Vagina (tissue), 2 donors: Measurements from ENCODE around the gene MAP2K2.

Experiments
- POLR2A ChIP-seq, 2 donors: fragments of 450-650 bp; IDR thresholded peaks; one replicate each; pipeline ENCODE4 v1.6.1; 2017; ENCODE audit warnings: antibody characterized with exemption in 2 of 2, mild to moderate bottlenecking in 2 of 2, moderate library complexity in 2 of 2
- POLR2AphosphoS5 ChIP-seq, 2 donors: sonication (generic); formaldehyde crosslinking; IDR thresholded peaks; one replicate each; pipeline ENCODE4 v1.9.0; 2017; ENCODE audit warnings: antibody characterized with exemption in 2 of 2, mild to moderate bottlenecking in 2 of 2, low read depth in 1 of 2; ENCODE audit not compliant: insufficient read depth in 1 of 2
- TF ChIP-seq, protein P1 (sequence below), 3 experiments: fragments of 450-650 bp in 2 of 3; fragments of 200-600 bp in 1 of 3; sonication (generic) in 1 of 3; IDR thresholded peaks; one replicate each; pipeline ENCODE4 v1.5.1; 2017 to 2019; ENCODE audit warnings: antibody characterized with exemption in 3 of 3, mild to moderate bottlenecking in 2 of 3, moderate library complexity in 2 of 3

- TF ChIP-seq, protein P1, sequence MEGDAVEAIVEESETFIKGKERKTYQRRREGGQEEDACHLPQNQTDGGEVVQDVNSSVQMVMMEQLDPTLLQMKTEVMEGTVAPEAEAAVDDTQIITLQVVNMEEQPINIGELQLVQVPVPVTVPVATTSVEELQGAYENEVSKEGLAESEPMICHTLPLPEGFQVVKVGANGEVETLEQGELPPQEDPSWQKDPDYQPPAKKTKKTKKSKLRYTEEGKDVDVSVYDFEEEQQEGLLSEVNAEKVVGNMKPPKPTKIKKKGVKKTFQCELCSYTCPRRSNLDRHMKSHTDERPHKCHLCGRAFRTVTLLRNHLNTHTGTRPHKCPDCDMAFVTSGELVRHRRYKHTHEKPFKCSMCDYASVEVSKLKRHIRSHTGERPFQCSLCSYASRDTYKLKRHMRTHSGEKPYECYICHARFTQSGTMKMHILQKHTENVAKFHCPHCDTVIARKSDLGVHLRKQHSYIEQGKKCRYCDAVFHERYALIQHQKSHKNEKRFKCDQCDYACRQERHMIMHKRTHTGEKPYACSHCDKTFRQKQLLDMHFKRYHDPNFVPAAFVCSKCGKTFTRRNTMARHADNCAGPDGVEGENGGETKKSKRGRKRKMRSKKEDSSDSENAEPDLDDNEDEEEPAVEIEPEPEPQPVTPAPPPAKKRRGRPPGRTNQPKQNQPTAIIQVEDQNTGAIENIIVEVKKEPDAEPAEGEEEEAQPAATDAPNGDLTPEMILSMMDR (IDR thresholded peaks at IDR 0.05) = no peak
- no peak for TF ChIP-seq POLR2A (IDR thresholded peaks at IDR 0.05)
- TF ChIP-seq POLR2AphosphoS5 (IDR thresholded peaks at IDR 0.05; ENCODE audit: insufficient read depth in 1 of 2, low read depth in 1 of 2) = no peak
Measured at GRCh38 chr19:4046946-4047683, 76.8 kb downstream of the MAP2K2 start.
